HFF-Myc (cell line): ENCODE results near the gene SMARCC2.

Experiments
- DNase-seq: peaks from one replicate; pipeline ENCODE4 v3.0.0-alpha.2; 2011; ENCODE audit warnings: low read depth; ENCODE audit errors: extremely low read depth
- H3K4me3 ChIP-seq: replicated peaks from 2 replicates; pipeline ENCODE4 v1.5.1; 2011; ENCODE audit warnings: low read depth, mild to moderate bottlenecking, control low read depth, low read length
- TF ChIP-seq, protein P1 (sequence below): IDR thresholded peaks from 2 replicates; pipeline ENCODE4 v1.5.1; 2012; ENCODE audit warnings: mild to moderate bottlenecking, low read depth, low read length, control low read depth; ENCODE audit errors: missing control alignments

Gene SMARCC2

GRCh38 chr12:56152756-56153677 lies 36.3 kb downstream of the SMARCC2 start:
- DNase-seq: no peak
- TF ChIP-seq, protein P1, sequence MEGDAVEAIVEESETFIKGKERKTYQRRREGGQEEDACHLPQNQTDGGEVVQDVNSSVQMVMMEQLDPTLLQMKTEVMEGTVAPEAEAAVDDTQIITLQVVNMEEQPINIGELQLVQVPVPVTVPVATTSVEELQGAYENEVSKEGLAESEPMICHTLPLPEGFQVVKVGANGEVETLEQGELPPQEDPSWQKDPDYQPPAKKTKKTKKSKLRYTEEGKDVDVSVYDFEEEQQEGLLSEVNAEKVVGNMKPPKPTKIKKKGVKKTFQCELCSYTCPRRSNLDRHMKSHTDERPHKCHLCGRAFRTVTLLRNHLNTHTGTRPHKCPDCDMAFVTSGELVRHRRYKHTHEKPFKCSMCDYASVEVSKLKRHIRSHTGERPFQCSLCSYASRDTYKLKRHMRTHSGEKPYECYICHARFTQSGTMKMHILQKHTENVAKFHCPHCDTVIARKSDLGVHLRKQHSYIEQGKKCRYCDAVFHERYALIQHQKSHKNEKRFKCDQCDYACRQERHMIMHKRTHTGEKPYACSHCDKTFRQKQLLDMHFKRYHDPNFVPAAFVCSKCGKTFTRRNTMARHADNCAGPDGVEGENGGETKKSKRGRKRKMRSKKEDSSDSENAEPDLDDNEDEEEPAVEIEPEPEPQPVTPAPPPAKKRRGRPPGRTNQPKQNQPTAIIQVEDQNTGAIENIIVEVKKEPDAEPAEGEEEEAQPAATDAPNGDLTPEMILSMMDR: no peak
- peak overlapping the region; percentile 80 for H3K4me3 ChIP-seq

DNA sequence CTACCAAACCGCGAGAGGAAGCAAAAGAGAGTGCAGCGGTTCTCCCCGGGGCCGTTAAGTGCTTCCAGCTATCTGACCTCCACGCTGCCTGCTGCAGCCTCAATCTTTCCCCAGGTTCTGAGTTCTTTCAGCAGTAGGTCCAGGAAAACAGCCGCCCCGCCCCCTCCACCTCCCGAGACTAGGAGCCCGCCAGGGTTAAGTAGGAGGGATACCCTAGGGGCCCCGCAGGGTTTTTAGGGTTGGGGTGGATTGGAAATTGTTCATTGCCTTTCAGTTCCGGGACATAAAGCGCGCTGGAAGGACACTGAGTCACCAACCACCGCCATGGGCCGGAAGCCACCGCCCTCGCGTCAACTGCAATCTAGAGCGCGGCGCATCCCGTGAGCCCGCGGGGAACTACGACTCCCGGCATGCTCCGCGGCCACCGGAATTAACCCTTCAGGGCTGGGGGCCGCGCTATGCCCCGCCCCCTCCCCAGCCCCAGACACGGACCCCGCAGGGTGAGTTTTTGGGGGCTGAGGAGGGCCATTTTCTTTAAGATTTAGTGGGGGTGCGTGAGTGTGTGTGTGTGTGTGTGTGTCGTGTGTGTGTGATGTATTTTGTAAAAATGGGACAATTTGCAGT lies 37.0 kb downstream of the SMARCC2 start, which contains the start of gene MYL6B:
Gene MYL6B (plus strand): TSS at position 456 of the 624 bp plus-strand sequence. CDS start 1,332 bp downstream, outside the sequence.
- DNase-seq: peak; percentile 75
- TF ChIP-seq, protein P1: no peak
- H3K4me3 ChIP-seq: peak within 1 kb of the TSS; percentile 80

DNA sequence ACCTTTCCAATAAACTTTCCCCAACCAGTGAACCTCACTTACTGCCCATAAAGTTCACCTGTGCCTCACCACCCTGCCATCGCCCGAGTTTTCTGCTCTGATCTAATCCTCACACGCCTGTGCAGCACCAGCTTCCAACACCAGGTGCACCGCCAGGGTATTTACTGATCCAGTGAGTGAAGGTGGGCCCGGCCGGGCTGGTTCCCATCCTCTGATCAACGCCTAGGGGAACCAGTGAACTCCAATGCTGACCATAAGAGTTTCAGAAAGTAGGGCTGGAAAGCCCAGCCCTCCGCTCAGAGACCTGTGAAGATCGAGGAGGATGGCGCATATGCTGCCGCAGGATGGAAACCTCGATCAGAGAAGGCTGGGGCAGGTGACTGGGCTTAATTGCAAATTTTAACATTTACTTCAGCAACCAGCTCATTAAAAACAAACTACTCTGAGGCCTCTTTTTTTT lies 37.6 kb downstream of the SMARCC2 start:
- peak overlapping the region; percentile 80 for H3K4me3 ChIP-seq
- TF ChIP-seq, protein P1: peak; percentile 28
- no peak for DNase-seq

DNA sequence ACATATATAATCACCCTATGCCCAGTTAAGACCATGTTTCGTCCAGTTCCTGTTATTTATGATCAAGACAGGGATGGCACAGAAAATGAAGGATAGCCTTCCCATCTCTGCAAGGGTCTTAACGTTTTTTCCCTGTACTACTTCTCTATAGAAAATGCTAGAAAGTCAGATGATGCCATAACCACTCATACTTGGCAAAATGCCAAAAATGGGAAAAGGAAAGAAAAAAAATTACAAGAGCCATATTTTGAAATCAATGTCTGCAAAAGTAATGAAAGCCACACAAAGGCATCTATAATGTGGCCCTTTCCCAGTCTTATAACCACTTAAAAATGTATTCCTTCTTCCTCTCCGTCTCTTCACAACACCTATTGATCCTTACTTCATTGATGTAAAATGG lies 38.7 kb downstream of the SMARCC2 start:
- DNase-seq: no peak

GRCh38 chr12:56146492-56147460 lies 42.5 kb downstream of the SMARCC2 start:
- TF ChIP-seq, protein P1: no peak
- DNase-seq: no peak

More for the DNA sequence above, 38.7 kb downstream of the SMARCC2 start:
- H3K4me3 ChIP-seq: no peak overlapping the region
- TF ChIP-seq, protein P1: no peak

DNA sequence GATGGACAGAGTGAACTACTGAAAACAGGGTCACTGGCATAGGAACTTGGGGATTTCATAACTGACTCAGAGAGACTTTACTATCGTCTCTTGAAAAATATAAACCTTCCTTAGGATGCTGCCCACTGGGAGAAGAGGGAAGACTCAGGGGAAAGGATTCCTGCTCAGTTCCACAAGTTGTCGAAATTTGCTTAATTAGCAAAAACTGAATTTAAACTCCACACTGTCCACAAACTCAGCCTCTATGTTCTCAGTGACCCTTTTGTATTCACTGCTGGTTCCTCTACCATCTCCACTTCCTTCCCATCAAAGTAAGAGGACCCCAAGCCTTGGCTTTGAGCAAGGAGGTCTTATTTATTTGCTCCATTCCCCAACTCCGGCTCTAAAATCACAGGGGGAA lies 44.1 kb downstream of the SMARCC2 start:
- no peak for DNase-seq
- no peak overlapping the region for H3K4me3 ChIP-seq
- TF ChIP-seq, protein P1: no peak

More at GRCh38 chr12:56146492-56147460, 42.5 kb downstream of the SMARCC2 start:
- no peak overlapping the region for H3K4me3 ChIP-seq
